Measurements from ENCODE around the gene DHODH.
"Not testable (repeated sequence)": the region's sequence is repeated elsewhere in the genome, so short reads cannot be mapped to it uniquely, and the experiment has no call there.

Gene DHODH

DNA sequence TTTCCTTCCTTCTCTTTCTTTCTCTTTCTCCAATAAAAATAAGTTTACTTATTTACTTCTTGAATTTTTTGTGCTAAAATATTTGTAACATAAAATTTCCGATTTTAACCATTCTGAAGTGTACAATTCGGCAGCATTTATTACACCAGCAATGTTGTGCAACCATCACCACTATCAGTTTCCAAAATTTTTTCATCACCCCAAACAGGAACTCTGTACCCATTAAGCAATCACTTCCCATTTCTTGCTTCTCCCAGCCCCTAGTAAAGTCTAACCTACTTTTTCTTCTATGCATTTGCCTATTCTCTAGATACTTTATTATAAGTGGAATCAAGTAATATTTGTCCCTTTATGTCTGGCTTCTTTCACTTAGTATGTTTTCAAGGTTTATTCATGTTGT lies 43.3 kb downstream of the DHODH start:
- DNase-seq (ENCODE audit: low read depth in 3 of 3, low spot score in 1 of 3): no peak

DNA sequence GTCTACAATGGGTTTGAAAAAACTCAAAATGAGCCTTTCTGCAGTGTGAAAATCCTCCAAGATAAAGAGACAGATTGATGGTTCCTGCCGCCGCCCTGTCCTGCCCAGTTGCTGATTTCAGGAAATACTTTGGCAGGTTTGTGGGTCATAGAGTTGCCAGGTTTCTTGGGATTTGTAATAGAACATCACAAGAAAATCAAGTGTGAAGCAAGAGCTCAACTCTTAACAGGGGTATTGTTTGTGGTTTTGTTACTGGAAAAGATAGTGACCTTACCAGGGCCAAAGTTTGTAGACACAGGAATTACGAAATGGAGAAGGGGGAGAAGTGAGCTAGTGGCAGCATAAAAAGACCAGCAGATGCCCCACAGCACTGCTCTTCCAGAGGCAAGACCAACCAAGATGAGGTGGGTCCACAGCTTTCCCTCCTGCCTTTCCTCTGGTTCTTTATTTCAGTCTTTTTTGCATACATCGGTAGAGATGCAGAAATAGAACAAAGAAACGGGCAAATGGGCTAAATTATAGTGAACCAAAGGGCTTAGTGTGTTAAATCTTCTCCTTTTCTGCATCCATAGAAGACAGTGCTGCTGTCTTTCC lies 45.8 kb downstream of the DHODH start, which contains the start of gene HP:
TSS of gene HP (plus strand) at position 252 of the 594 bp plus-strand sequence. CDS start at position 400, 148 bp downstream.
- DNase-seq (ENCODE audit: low read depth in 3 of 3, low spot score in 1 of 3): not testable (repeated sequence)

DNA sequence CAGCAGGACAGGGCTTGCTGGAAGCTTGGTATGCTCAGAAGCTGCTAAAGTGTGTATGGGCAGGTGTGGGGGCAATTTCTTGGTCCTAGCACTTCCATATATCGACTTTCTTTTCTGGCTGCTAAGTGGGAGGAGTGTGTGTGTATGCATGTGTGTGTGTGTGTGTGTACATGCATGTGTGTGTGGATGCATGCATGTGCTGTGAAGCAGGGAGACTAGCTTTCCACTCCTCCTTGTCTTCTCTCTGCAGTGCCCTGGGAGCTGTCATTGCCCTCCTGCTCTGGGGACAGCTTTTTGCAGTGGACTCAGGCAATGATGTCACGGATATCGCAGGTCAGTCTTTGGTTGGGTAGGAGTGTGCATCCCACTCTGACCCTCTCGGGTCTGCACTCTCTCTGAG lies 47.4 kb downstream of the DHODH start:
- DNase-seq (ENCODE audit: low read depth in 3 of 3, low spot score in 1 of 3): no peak

DNA sequence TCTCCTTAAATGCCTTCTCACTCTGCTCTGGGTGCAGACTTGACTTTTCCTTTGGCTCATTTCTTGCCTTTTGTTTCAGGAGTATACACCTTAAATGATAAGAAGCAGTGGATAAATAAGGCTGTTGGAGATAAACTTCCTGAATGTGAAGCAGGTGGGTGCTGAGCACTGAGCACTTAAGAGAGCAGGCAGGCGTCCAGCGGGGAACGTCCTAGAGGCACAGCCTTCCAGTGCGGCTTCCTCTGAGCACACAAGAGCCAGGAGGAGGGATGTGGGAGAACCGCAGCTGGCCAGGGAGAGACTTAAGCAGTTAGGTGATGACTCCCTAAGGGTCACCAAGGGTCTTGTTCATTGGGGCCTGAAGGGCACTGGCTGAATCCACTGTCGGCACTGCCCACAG lies 48.8 kb downstream of the DHODH start:
- DNase-seq (ENCODE audit: low read depth in 3 of 3, low spot score in 1 of 3): not testable (repeated sequence)

GRCh38 chr16:72059060-72059459 lies 50.5 kb downstream of the DHODH start:
- DNase-seq (ENCODE audit: low read depth in 3 of 3, low spot score in 1 of 3): not testable (repeated sequence)

- no peak for DNase-seq (ENCODE audit: low read depth in 3 of 3, low spot score in 1 of 3)
These were observed 51.9 kb downstream of the DHODH start for GRCh38 chr16:72060405-72060804.

GRCh38 chr16:72061564-72061963 lies 53.0 kb downstream of the DHODH start:
- no peak for DNase-seq (ENCODE audit: low read depth in 3 of 3, low spot score in 1 of 3)

DNA sequence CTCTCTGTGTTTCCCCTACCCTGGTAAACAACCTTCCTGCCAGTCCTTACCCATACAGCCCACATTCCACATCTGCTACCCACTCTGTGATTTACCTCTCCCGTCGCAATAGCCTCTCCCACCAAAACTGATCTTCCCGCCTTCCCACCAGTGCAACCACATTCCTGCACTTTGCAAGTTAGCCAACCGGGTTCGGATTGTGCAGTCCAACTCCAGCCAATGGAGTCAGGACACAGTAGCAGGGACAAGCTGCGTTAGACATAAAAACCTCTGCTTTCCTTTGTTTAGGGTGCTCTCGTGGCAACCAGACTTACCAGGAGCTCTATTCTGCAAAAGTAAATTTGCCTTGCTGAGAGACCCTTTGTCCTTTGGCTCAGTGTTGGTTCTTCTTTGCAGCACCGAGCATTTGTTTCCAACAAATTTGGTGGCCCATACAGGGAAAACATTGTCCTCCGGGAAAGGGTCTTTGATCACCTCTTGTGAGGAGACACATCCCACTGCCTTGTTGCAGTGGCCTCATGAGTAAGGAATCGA lies 55.9 kb downstream of the DHODH start:
- no peak for DNase-seq (ENCODE audit: low read depth in 3 of 3, low spot score in 1 of 3)

GRCh38 chr16:72066747-72067146 lies 58.2 kb downstream of the DHODH start:
- no peak for DNase-seq (ENCODE audit: low read depth in 3 of 3, low spot score in 1 of 3)

DNA sequence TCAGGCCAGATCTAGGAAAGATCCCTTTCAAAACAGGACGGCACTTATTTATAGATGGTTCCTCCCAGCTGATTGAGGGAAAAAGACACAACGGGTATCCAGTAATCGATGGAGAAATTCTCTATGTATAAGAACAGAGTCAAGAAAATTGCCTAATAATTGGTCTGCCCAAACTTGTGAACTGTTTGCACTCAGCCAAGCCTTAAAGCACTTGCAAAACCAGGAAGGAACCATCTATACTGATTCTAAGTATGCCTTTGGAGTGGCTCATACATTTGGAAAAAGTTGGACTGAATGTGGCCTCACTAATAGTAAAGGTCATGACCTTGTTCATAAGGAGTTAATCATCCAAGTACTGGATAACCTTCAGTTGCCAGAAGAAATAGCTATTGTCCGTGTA lies 60.4 kb downstream of the DHODH start:
- no peak for DNase-seq (ENCODE audit: low read depth in 3 of 3, low spot score in 1 of 3)

GRCh38 chr16:72072514-72073342 lies 64.2 kb downstream of the DHODH start:
- no peak for DNase-seq (ENCODE audit: low read depth in 3 of 3, low spot score in 1 of 3)

- no peak for DNase-seq (ENCODE audit: low read depth in 3 of 3, low spot score in 1 of 3)
These were observed 65.2 kb downstream of the DHODH start for GRCh38 chr16:72073560-72074230.

DNA sequence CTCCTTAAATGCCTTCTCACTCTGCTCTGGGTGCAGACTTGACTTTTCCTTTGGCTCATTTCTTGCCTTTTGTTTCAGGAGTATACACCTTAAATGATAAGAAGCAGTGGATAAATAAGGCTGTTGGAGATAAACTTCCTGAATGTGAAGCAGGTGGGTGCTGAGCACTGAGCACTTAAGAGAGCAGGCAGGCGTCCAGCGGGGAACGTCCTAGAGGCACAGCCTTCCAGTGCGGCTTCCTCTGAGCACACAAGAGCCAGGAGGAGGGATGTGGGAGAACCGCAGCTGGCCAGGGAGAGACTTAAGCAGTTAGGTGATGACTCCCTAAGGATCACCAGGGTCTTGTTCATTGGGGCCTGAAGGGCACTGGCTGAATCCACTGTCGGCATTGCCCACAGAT lies 66.5 kb downstream of the DHODH start:
- DNase-seq (ENCODE audit: low read depth in 3 of 3, low spot score in 1 of 3): not testable (repeated sequence)
